Psoas muscle (tissue), 8 donors: ENCODE data around the gene CSTPP1. TPM values are rescaled to one million over a fixed set of nuclear protein-coding genes. Genes with fewer than 3 reads are reported as not detected.

ENCODE experiments used
- ATAC-seq, 4 donors: fragments of 200-7000 bp; cut with Tn5 transposase; one replicate each; pipeline ENCODE4 v1.9.1; 2020; ENCODE audit warnings: moderate library complexity in 3 of 4, mild to moderate bottlenecking in 2 of 4
- DNase-seq, 2 donors: peaks; one replicate each; pipeline ENCODE4 v3.0.0-alpha.2; 2020
- H3K27ac ChIP-seq: fragments of 200-600 bp; one replicate; pipeline ENCODE4 v1.8.0; 2022
- H3K27me3 ChIP-seq, 3 donors: fragments of 200-600 bp in 1 of 3; one replicate each; pipeline versions ENCODE4 v1.6.1 to v1.8.0; 2013 to 2022; ENCODE audit warnings: low read length in 2 of 3, mild to moderate bottlenecking in 2 of 3, moderate library complexity in 1 of 3; ENCODE audit not compliant: insufficient read depth in 3 of 3
- H3K36me3 ChIP-seq, 2 donors: fragments of 200-600 bp in 1 of 2; one replicate each; pipeline versions ENCODE4 v1.6.1 to v1.8.0; 2013 to 2022; ENCODE audit warnings: low read depth in 1 of 2, mild to moderate bottlenecking in 1 of 2, moderate library complexity in 1 of 2; ENCODE audit not compliant: insufficient read depth in 1 of 2
- H3K4me1 ChIP-seq: fragments of 200-600 bp; one replicate; pipeline ENCODE4 v1.8.0; 2022
- H3K4me3 ChIP-seq: fragments of 200-600 bp; one replicate; pipeline ENCODE4 v1.8.0; 2022; ENCODE audit warnings: mild to moderate bottlenecking
- H3K9me3 ChIP-seq: fragments of 200-600 bp; one replicate; pipeline ENCODE4 v1.8.0; 2022
- WGBS, 3 donors: extraction: QIAGEN DNeasy Blood & Tissue Kit; methylation state at CpG; one replicate each; pipeline versions ENCODE4 v1.1.6 to v1.1.7; 2013; 5-methylcytosine and 5-hydroxymethylcytosine counted together
- intact Hi-C, 2 donors: fragments of 100-400 bp; cut with DNase I; formaldehyde crosslinking; loops; one replicate each; pipeline versions ENCODE4 v1.11.0 to v1.14.2; 2022
- polyA plus RNA-seq, 3 donors: library from polyadenylated mRNA; stranded (reverse); fragments of 200-250 nt; gene quantifications; one replicate each; pipeline ENCODE4 v1.2.3, GENCODE V29; 2013
- total RNA-seq, 4 donors: library from RNA; stranded (reverse); fragmentation: NEBNext Ultra II Directional in 2 of 4; extraction: Animal tissue kit (Norgen Biotek cat#: 25700) in 2 of 4; gene quantifications; one replicate each; pipeline versions ENCODE4 v1.2.1 to v1.2.4, GENCODE V29; 2021 to 2023
- TF ChIP-seq, protein P1 (sequence below): fragments of 200-600 bp; IDR thresholded peaks from one replicate; pipeline ENCODE4 v1.8.0; 2022; ENCODE audit warnings: antibody characterized with exemption
- donor health status: healthy with polysubstance abuse.
- donor health status: DM: no; HTN: no; CAD: no; lungs with moderate emphysema.
- donor health status: Bipolar disorder and iron deficiency.
- donor health status: healthy.
- donor health status: DM: yes; HTN: yes; CAD: no.
- donor health status: DM: no; HTN: no; CAD: no.
- donor health status: DM: no; HTN: no; CAD: no.
- donor health status: DM: yes; HTN: yes; CAD: no.

Gene CSTPP1
- total and polyA plus RNA-seq, 7 donors = 5.1 to 10.0 (median 6.9) TPM

GRCh38 chr11:46895821-46896220 lies 40.7 kb upstream of the CSTPP1 start:
- Histone ChIP-seq H3K4me3 (no peak overlapping the region), H3K27me3 (no peaks in the 10 kb centered on the region), H3K36me3 (peaks cover 0 to 54% of the 10 kb centered on the region in 2 donors), H3K27ac (no peak overlapping the region), H3K4me1 (peaks cover 9% of the 10 kb centered on the region), H3K9me3 (no peaks in the 10 kb centered on the region)
- 35 to 49% (median 36%) methylated on average over 10 of the region's 10 CpGs for WGBS, 3 donors
- intact Hi-C loops = loop anchor here (10.0 kb wide), 2 partner anchors 369 to 459 kb away; partner anchors contain the start of gene MYBPC3 (in 1 of the 2)
- DNase-seq (peak; percentile 66 to 89), ATAC-seq (peak; percentile 89 to 94 (median 92))
- TF ChIP-seq, protein P1, sequence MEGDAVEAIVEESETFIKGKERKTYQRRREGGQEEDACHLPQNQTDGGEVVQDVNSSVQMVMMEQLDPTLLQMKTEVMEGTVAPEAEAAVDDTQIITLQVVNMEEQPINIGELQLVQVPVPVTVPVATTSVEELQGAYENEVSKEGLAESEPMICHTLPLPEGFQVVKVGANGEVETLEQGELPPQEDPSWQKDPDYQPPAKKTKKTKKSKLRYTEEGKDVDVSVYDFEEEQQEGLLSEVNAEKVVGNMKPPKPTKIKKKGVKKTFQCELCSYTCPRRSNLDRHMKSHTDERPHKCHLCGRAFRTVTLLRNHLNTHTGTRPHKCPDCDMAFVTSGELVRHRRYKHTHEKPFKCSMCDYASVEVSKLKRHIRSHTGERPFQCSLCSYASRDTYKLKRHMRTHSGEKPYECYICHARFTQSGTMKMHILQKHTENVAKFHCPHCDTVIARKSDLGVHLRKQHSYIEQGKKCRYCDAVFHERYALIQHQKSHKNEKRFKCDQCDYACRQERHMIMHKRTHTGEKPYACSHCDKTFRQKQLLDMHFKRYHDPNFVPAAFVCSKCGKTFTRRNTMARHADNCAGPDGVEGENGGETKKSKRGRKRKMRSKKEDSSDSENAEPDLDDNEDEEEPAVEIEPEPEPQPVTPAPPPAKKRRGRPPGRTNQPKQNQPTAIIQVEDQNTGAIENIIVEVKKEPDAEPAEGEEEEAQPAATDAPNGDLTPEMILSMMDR = no peak

DNA sequence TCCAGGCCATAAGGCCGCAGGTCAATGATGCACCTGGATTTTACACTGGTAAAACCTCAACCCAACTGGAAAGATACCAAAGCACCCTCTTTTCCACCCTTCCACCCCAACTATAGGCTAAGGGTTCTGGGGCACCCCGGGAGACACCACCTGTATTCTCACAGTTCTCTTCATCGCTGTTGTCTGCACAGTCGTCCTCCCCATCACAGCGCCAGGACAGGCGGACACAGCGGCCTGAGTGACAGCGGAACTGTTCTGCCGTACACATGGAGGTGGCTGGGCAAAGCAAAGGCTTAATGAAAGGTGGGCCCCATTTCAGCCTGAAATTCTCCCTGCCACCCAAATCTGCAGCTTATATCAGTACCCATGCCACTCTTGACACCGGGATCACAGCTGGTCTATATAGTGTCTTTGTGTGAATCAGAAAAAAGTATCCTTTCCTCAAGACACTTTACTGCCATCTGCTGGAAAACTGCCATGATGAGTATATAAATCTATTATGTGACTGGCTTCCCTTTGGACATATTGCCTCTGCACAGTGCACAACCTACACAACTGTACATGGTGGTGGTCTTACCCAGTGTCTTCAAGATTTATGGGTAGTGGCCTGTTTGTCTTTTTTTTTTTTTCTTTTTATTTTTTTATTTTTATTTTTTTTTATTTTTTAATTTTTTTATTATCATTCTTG lies 39.7 kb upstream of the CSTPP1 start:
- H3K9me3 ChIP-seq = no peaks in the 10 kb centered on the region
- DNase-seq = no peak
- no peak overlapping the region for H3K27ac ChIP-seq
- no peaks in the 10 kb centered on the region for H3K27me3 ChIP-seq
- peak in 2 of 4 donors; percentile 20 to 31 for ATAC-seq
- TF ChIP-seq, protein P1 = no peak
- H3K4me3 ChIP-seq = no peak overlapping the region
- intact Hi-C loops = loop anchor here (10.0 kb wide), 2 partner anchors 368 to 458 kb away; partner anchors contain the start of gene MYBPC3 (in 1 of the 2)
- 89 to 91% (median 91%) methylated on average over 10 of the region's 10 CpGs for WGBS, 3 donors
- H3K4me1 ChIP-seq = peaks cover 9% of the 10 kb centered on the region
- peaks cover 0 to 49% of the 10 kb centered on the region in 2 donors for H3K36me3 ChIP-seq

DNA sequence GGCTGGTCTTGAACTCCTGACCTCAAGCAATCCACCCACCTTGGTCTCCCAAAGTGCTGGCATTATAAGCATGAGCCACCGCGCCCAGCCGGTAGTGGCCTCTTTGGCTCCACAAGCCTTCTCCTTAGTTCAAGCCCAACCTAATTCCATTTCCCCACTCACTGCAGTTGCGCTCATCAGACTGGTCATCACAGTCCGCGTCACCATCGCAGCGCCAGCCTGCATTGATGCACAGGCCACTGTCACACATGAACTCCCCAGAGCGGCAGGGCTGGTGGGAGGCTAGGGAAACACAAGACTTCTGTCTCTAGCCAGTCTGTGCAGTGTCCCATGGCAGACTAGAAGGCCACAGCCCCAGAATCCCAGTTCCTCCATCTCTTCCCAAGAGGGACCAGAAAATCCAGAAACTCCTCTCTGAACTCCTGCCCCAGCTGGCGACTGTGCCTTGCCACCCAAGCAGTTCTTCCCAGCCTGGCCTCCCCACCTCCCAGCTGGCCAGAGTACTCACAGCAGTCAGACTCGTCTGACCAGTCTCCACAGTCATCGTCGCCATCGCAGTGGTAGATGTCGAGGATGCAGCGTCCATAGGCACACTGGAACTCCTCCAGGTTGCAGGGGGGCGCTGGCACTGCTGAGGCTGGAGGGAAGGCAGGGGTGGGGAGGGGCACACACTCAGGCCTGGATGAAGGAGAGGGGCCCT lies 38.0 kb upstream of the CSTPP1 start:
- Histone ChIP-seq H3K36me3 (peaks cover 0 to 32% of the 10 kb centered on the region in 2 donors), H3K9me3 (no peaks in the 10 kb centered on the region), H3K4me1 (peaks cover 9% of the 10 kb centered on the region), H3K27me3 (no peaks in the 10 kb centered on the region), H3K27ac (no peak overlapping the region), H3K4me3 (no peak overlapping the region)
- no peak for DNase-seq
- TF ChIP-seq, protein P1 = no peak
- intact Hi-C loops = loop anchor here (10.0 kb wide), 2 partner anchors 366 to 456 kb away; partner anchors contain the start of gene MYBPC3 (in 1 of the 2)
- ATAC-seq = no peak
- 76 to 89% (median 82%) methylated on average over 17 of the region's 17 CpGs for WGBS, 3 donors

- Histone ChIP-seq H3K4me1 (peaks cover 9% of the 10 kb centered on the region), H3K36me3 (peaks cover 0 to 24% of the 10 kb centered on the region in 2 donors), H3K9me3 (no peaks in the 10 kb centered on the region), H3K4me3 (no peak overlapping the region), H3K27me3 (no peaks in the 10 kb centered on the region), H3K27ac (no peak overlapping the region)
- TF ChIP-seq, protein P1 = no peak
- 90 to 93% (median 93%) methylated on average over 13 of the region's 13 CpGs for WGBS, 3 donors
- intact Hi-C loops = loop anchor here (10.0 kb wide), 2 partner anchors 365 to 455 kb away; partner anchors contain the start of gene MYBPC3 (in 1 of the 2)
- ATAC-seq (no peak), DNase-seq (no peak)
These were observed 37.0 kb upstream of the CSTPP1 start for GRCh38 chr11:46899501-46900025.
